Mammary epithelial cell (primary cell): ENCODE measurements around the gene DCAF8.

Source experiments
- CTCF ChIP-seq, 2 donors: IDR thresholded peaks in 1 of 2; conservative IDR thresholded peaks in 1 of 2; 2 replicates each; pipeline ENCODE4 v1.5.1; 2011 to 2012; ENCODE audit warnings: inconsistent platforms in 2 of 2, low read length in 2 of 2, mild to moderate bottlenecking in 2 of 2, control low read depth in 1 of 2, low read depth in 1 of 2; ENCODE audit not compliant: insufficient read depth in 1 of 2; ENCODE audit errors: extremely low read depth in 1 of 2
- EZH2 ChIP-seq: IDR thresholded peaks from 2 replicates; pipeline ENCODE4 v1.6.1; 2012; ENCODE audit warnings: low read length, inconsistent platforms, borderline replicate concordance

GRCh38 chr1:160308451-160309184 lies 46.3 kb upstream of the DCAF8 start:
- no peak for TF ChIP-seq EZH2
- no peak for TF ChIP-seq CTCF (conservative IDR thresholded peaks at IDR 0.05 in 1 of 2, IDR thresholded peaks at IDR 0.05 in 1 of 2; ENCODE audit: extremely low read depth in 1 of 2, insufficient read depth in 1 of 2, low read depth in 1 of 2, low read length in 2 of 2)
